ENCODE results near the gene ARHGAP8. TPM values are rescaled to one million over a fixed set of nuclear protein-coding genes. Genes with fewer than 3 reads are reported as not detected.

Gene ARHGAP8
- total RNA-seq, 2 donors from 2014 or later: 34.6 to 64.5 TPM

- Histone ChIP-seq H3K4me1 (replicated peaks) (no peaks in the 10 kb centered on the region), H3K4me3 (no peak overlapping the region), H3K27ac (peak overlapping the region in 1 of 2 donors; percentile 11), H3K36me3 (no peaks in the 10 kb centered on the region), H3K9me3 (no peaks in the 10 kb centered on the region), H3K27me3 (replicated peaks; ENCODE audit: insufficient read depth) (no peaks in the 10 kb centered on the region)
- intact Hi-C loops (cut with DNase I): no loop called here
- DNase-seq (ENCODE audit: low spot score): no peak
- no peak for TF ChIP-seq CTCF (IDR thresholded peaks at IDR 0.05)
- TF ChIP-seq POLR2A (IDR thresholded peaks at IDR 0.05): no peak
- TF ChIP-seq POLR2AphosphoS5 (IDR thresholded peaks at IDR 0.05): no peak
- 25% methylated on average over 32 of the region's 39 CpGs for WGBS
Observed at GRCh38 chr22:44729391-44730021, 22.9 kb upstream of the ARHGAP8 start.

GRCh38 chr22:44730022-44730393, 22.4 kb upstream of the ARHGAP8 start:
- no peaks in the 10 kb centered on the region for H3K9me3 ChIP-seq
- H3K27ac ChIP-seq: no peak overlapping the region
- intact Hi-C loops (cut with DNase I): no loop called here
- H3K36me3 ChIP-seq: no peaks in the 10 kb centered on the region
- TF ChIP-seq CTCF (IDR thresholded peaks at IDR 0.05): no peak
- no peak for TF ChIP-seq POLR2A (IDR thresholded peaks at IDR 0.05)
- no peak for TF ChIP-seq POLR2AphosphoS5 (IDR thresholded peaks at IDR 0.05)
- H3K4me1 ChIP-seq (replicated peaks): no peaks in the 10 kb centered on the region
- H3K27me3 ChIP-seq (replicated peaks; ENCODE audit: insufficient read depth): no peaks in the 10 kb centered on the region
- no peak for DNase-seq (ENCODE audit: low spot score)
- WGBS: 56% methylated on average over 14 of the region's 14 CpGs
- H3K4me3 ChIP-seq: no peak overlapping the region

- Histone ChIP-seq H3K4me1 (replicated peaks) (no peaks in the 10 kb centered on the region), H3K27ac (no peak overlapping the region), H3K27me3 (replicated peaks; ENCODE audit: insufficient read depth) (no peaks in the 10 kb centered on the region), H3K36me3 (no peaks in the 10 kb centered on the region), H3K4me3 (no peak overlapping the region), H3K9me3 (no peaks in the 10 kb centered on the region)
- WGBS: 85% methylated on average over 19 of the region's 19 CpGs
- intact Hi-C loops (cut with DNase I): no loop called here
- DNase-seq (ENCODE audit: low spot score): no peak
- TF ChIP-seq POLR2A (IDR thresholded peaks at IDR 0.05) (no peak), CTCF (IDR thresholded peaks at IDR 0.05) (no peak), POLR2AphosphoS5 (IDR thresholded peaks at IDR 0.05) (no peak)
Observed at GRCh38 chr22:44730490-44731356, 21.7 kb upstream of the ARHGAP8 start.

- intact Hi-C loops (cut with DNase I): no loop called here
- no peak for DNase-seq (ENCODE audit: low spot score)
Observed at GRCh38 chr22:44731357-44731970, 20.9 kb upstream of the ARHGAP8 start.

More at GRCh38 chr22:44731357-44731970, 20.9 kb upstream of the ARHGAP8 start:
- Histone ChIP-seq H3K4me1 (replicated peaks) (no peaks in the 10 kb centered on the region), H3K4me3 (no peak overlapping the region), H3K36me3 (no peaks in the 10 kb centered on the region), H3K27ac (no peak overlapping the region), H3K9me3 (no peaks in the 10 kb centered on the region), H3K27me3 (replicated peaks; ENCODE audit: insufficient read depth) (no peaks in the 10 kb centered on the region)
- TF ChIP-seq POLR2A (IDR thresholded peaks at IDR 0.05): no peak
- no peak for TF ChIP-seq CTCF (IDR thresholded peaks at IDR 0.05)
- no peak for TF ChIP-seq POLR2AphosphoS5 (IDR thresholded peaks at IDR 0.05)
- WGBS: 84% methylated on average over 7 of the region's 7 CpGs

All from prostate gland (tissue), 2 donors.